PC-3 (cell line): Measurements from ENCODE around the gene EPHA7.

Source experiments
- CTCF ChIP-seq: fragments of 300-600 bp; sonication (generic); conservative IDR thresholded peaks from 2 replicates; pipeline ENCODE4 v1.5.1; 2017; ENCODE audit warnings: antibody characterized with exemption, low read depth, mild to moderate bottlenecking, low read length
- EZH2phosphoT487 ChIP-seq: fragments of 300-600 bp; sonication (generic); IDR thresholded peaks from 2 replicates; pipeline ENCODE4 v1.6.1; 2018; ENCODE audit warnings: mild to moderate bottlenecking, antibody characterized with exemption, low read length, borderline replicate concordance

GRCh38 chr6:93371756-93372155 lies 47.6 kb downstream of the EPHA7 start:
- TF ChIP-seq EZH2phosphoT487 = no peak
- TF ChIP-seq CTCF = no peak
